Parathyroid adenoma (tissue), 2 donors: ENCODE results near the gene CMTM5.

Experiments used
- H2AFZ ChIP-seq: fragments of 300-600 bp; sonication (generic); one replicate; pipeline ENCODE4 v1.7.0; 2017; ENCODE audit warnings: antibody characterized with exemption, mild to moderate bottlenecking
- H3K27ac ChIP-seq: fragments of 300-600 bp; sonication (generic); one replicate; pipeline ENCODE4 v1.7.0; 2017
- H3K27me3 ChIP-seq: fragments of 300-600 bp; sonication (generic); one replicate; pipeline ENCODE4 v1.7.0; 2017; ENCODE audit warnings: low read length; ENCODE audit not compliant: control insufficient read depth, insufficient read depth
- H3K36me3 ChIP-seq: fragments of 300-600 bp; sonication (generic); one replicate; pipeline ENCODE4 v1.7.0; 2017; ENCODE audit warnings: low read length; ENCODE audit not compliant: control insufficient read depth, insufficient read depth
- H3K4me1 ChIP-seq: fragments of 300-600 bp; sonication (generic); one replicate; pipeline ENCODE4 v1.7.0; 2017; ENCODE audit warnings: control low read depth
- H3K4me2 ChIP-seq: fragments of 300-600 bp; sonication (generic); one replicate; pipeline ENCODE4 v1.7.0; 2017; ENCODE audit warnings: low read length
- H3K4me3 ChIP-seq: fragments of 300-600 bp; sonication (generic); one replicate; pipeline ENCODE4 v1.7.0; 2017; ENCODE audit warnings: low read depth, low read length
- H3K79me2 ChIP-seq: fragments of 300-600 bp; sonication (generic); one replicate; pipeline ENCODE4 v1.7.0; 2017; ENCODE audit warnings: control low read depth
- H3K9ac ChIP-seq: fragments of 300-600 bp; sonication (generic); one replicate; pipeline ENCODE4 v1.7.0; 2017; ENCODE audit warnings: mild to moderate bottlenecking
- H3K9me3 ChIP-seq: fragments of 300-600 bp; sonication (generic); one replicate; pipeline ENCODE4 v1.7.0; 2017; ENCODE audit warnings: low read length; ENCODE audit not compliant: control insufficient read depth
- TF ChIP-seq, protein P1 (sequence below): fragments of 300-600 bp; sonication (generic); IDR thresholded peaks from one replicate; pipeline ENCODE4 v1.7.0; 2017; ENCODE audit warnings: antibody characterized with exemption, mild to moderate bottlenecking
- donor health status: primary hyperparathyroidism.

CMTM5 gene

GRCh38 chr14:23353433-23353780 lies 23.4 kb upstream of the CMTM5 start:
- Histone ChIP-seq H3K4me3 (no peak overlapping the region), H3K9ac (no peak overlapping the region), H3K27ac (no peak overlapping the region), H3K4me2 (no peak overlapping the region), H3K4me1 (peaks cover 7% of the 10 kb centered on the region), H3K9me3 (no peaks in the 10 kb centered on the region), H3K79me2 (no peaks in the 10 kb centered on the region), H3K27me3 (no peaks in the 10 kb centered on the region), H2AFZ (no peak overlapping the region), H3K36me3 (no peaks in the 10 kb centered on the region)
- TF ChIP-seq, protein P1, sequence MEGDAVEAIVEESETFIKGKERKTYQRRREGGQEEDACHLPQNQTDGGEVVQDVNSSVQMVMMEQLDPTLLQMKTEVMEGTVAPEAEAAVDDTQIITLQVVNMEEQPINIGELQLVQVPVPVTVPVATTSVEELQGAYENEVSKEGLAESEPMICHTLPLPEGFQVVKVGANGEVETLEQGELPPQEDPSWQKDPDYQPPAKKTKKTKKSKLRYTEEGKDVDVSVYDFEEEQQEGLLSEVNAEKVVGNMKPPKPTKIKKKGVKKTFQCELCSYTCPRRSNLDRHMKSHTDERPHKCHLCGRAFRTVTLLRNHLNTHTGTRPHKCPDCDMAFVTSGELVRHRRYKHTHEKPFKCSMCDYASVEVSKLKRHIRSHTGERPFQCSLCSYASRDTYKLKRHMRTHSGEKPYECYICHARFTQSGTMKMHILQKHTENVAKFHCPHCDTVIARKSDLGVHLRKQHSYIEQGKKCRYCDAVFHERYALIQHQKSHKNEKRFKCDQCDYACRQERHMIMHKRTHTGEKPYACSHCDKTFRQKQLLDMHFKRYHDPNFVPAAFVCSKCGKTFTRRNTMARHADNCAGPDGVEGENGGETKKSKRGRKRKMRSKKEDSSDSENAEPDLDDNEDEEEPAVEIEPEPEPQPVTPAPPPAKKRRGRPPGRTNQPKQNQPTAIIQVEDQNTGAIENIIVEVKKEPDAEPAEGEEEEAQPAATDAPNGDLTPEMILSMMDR = no peak

GRCh38 chr14:23354990-23355389 lies 21.9 kb upstream of the CMTM5 start:
- Histone ChIP-seq H3K36me3 (no peaks in the 10 kb centered on the region), H3K79me2 (no peaks in the 10 kb centered on the region), H3K27me3 (no peaks in the 10 kb centered on the region), H3K9me3 (no peaks in the 10 kb centered on the region), H2AFZ (no peak overlapping the region), H3K9ac (no peak overlapping the region), H3K4me3 (no peak overlapping the region), H3K27ac (no peak overlapping the region), H3K4me1 (peaks cover 7% of the 10 kb centered on the region), H3K4me2 (no peak overlapping the region)
- TF ChIP-seq, protein P1 = no peak

DNA sequence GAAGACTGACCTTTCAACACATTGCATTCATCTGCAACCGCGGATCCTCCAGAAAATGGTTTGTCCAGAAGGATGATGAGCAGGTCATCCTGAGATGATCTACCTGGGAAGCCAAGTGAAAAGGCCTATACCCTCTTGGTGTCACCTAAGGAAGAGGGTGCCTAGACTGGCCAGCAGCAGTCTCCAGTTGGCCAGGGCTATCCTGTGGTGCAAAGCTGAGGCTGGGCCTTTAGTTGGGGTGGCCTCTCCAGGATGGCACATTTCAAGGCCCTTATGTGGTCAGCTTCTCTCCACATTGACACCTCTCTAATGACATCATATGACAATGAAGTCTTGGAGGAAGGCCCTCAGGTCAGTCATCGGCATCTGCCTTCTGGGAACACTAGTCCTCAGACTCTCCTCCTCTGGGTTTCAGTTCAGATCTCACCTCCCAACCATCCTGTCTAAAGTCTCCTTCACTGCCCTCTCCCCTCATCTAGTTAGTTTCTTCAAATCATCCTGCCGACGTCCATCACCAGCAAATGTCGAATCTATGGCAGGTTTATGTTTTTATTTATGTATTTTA lies 20.9 kb upstream of the CMTM5 start:
- Histone ChIP-seq H3K4me2 (no peak overlapping the region), H3K9me3 (no peaks in the 10 kb centered on the region), H3K4me1 (peaks cover 7% of the 10 kb centered on the region), H2AFZ (no peak overlapping the region), H3K79me2 (no peaks in the 10 kb centered on the region), H3K36me3 (no peaks in the 10 kb centered on the region), H3K27ac (no peak overlapping the region), H3K4me3 (no peak overlapping the region), H3K9ac (no peak overlapping the region), H3K27me3 (no peaks in the 10 kb centered on the region)
- TF ChIP-seq, protein P1 = no peak

DNA sequence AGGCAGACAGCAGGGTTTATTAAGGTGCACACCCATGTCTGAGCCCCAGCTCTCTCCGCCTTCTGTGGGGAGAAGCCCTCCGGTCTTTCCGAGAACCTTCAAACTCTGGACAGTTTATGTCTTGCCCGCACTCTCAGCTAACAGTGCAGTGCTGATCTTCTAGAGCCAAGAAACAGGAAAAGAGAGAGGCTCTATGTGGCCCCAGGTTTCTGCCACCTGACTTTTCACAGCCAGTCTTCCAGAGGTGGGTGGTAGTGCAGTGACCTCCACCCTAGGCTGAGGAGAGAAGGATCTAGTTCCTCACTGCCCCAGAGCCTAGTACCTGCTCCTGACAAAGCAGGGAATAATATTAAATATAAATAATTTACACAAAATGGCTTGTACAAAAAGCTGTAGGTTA lies 20.2 kb upstream of the CMTM5 start:
- H3K9ac ChIP-seq = no peak overlapping the region
- H3K27ac ChIP-seq = no peak overlapping the region
- no peaks in the 10 kb centered on the region for H3K36me3 ChIP-seq
- peaks cover 8% of the 10 kb centered on the region for H3K4me1 ChIP-seq
- TF ChIP-seq, protein P1 = no peak
- H3K9me3 ChIP-seq = no peaks in the 10 kb centered on the region
- H3K4me3 ChIP-seq = no peak overlapping the region
- no peaks in the 10 kb centered on the region for H3K27me3 ChIP-seq
- H2AFZ ChIP-seq = no peak overlapping the region
- no peak overlapping the region for H3K4me2 ChIP-seq
- H3K79me2 ChIP-seq = no peaks in the 10 kb centered on the region

GRCh38 chr14:23357261-23357660 lies 19.6 kb upstream of the CMTM5 start:
- Histone ChIP-seq H3K4me2 (no peak overlapping the region), H3K9me3 (no peaks in the 10 kb centered on the region), H3K27me3 (no peaks in the 10 kb centered on the region), H2AFZ (no peak overlapping the region), H3K27ac (no peak overlapping the region), H3K4me1 (peaks cover 13% of the 10 kb centered on the region), H3K9ac (no peak overlapping the region), H3K79me2 (no peaks in the 10 kb centered on the region), H3K36me3 (no peaks in the 10 kb centered on the region), H3K4me3 (no peak overlapping the region)
- TF ChIP-seq, protein P1 = no peak
